HK-2 (cell line): ENCODE results near the gene IGFLR1.
"Not testable (repeated sequence)": the region's sequence is repeated elsewhere in the genome, so short reads cannot be mapped to it uniquely, and the experiment has no call there.

Experiments used
- DNase-seq: peaks from one replicate; pipeline ENCODE4 v3.0.0-alpha.2; 2018; ENCODE audit not compliant: unreplicated experiment

Gene IGFLR1

DNA sequence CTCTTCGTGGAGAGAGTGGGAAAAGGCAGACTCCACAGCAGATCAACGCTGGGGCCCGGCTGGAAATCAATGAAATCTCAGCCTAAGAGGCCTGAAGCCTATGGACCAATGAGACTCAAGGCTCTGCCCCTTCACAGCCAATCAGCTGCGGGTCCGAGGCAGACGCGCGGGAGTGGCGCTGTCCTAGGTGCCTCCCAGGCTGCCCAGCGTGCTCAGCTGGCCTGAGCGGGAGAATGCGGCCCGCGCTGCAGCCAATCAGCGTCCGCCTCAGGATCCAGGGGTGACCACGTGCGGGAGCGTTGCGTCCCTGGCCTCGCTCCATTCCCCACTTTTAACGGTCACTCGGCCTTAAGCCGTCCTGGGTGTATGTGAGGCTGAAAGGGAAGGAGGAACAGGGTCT is 38.0 kb downstream of the IGFLR1 start, which contains the start of gene ZBTB32:
Gene ZBTB32, plus strand, starts transcription at position 341 of the 400 bp plus-strand sequence. CDS start 10,069 bp downstream, outside the sequence.
- no peak for DNase-seq

- DNase-seq = no peak
Observed at GRCh38 chr19:35703343-35703742, 38.9 kb downstream of the IGFLR1 start.

GRCh38 chr19:35702223-35703012 is 39.8 kb downstream of the IGFLR1 start:
- DNase-seq = peak; percentile 97

GRCh38 chr19:35696835-35697234 is 45.4 kb downstream of the IGFLR1 start:
- DNase-seq = no peak

DNA sequence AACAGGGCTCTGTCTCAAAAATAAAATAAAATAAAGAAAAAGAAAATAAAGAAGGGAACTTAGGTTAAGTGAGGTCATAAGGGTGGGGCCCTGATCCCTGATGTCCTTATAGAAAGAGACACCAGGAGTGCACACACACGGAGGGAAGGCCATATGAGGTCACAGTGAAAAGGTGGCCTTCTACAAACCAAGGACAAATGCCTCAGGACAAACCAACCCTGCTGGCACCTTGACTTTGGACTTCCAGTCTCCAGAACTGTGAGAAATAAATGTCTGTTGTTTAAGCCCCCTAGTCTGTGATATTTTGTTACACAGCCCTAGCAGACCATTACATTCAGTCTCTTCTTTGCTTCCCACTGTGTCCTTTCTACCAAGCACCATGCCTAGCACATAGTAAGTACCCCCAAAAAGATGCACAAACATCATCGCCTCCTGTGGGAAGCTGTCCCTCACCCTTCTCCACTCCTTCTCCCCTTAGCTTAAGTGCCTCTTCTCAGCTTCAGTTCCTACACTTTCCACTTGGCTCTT is 46.3 kb downstream of the IGFLR1 start:
- DNase-seq = no peak

DNA sequence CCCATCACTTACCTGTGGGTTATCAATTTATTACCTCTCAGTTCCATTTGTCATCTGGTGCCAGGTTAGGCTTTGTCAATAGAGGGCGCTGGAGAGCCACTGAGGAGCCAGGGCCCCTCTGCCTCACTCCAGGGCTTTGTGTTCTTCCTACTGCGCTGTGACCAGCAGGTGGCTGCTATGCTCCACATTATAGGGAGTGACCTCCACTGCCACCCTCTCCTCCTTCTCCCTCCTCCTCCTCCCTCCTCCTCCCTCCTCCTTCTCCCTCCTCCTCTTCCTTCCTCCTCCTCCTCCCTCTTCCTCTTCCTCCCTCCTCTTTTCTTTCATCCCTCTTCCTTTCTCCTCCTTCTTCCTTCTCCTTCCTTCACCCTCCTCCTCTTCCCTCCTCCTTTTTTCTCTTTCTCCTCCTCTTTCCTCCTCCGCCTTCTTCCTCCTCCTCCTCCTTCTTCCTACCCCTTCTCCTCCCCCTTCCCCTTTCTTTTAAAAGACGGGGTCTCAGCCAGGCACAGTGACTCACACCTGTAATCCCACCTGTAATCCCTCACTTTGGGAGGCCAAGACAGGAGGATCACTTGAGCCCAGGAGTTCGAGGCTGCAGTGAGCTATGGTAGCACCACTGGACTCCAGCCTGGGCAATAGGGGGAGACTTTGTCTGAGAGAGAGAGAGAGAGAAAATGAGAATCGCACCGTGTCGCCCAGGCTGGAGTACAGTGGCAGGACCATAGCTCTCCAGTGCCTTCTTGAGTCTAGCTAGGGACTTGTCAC is 48.2 kb downstream of the IGFLR1 start:
- peak; percentile 88 for DNase-seq

DNA sequence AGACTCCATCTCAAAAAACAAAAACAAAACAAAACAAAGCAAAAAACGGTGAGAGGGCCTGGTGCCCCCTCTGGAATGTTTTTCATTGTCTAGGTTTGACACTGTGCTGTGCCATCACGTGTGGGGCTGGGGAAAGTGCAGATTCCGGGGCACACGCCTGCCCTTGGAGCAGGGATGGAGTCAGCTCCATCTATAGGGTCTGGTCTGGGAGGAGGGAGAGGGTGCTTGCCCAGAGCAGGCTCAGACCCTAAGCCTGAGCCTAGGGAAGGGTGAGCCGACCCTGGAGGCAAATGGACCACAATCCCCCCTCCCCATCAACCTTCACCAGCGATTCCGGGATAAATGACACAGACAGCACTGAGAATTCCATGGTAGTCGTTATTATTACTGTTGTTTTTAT is 48.8 kb downstream of the IGFLR1 start:
- DNase-seq = no peak

DNA sequence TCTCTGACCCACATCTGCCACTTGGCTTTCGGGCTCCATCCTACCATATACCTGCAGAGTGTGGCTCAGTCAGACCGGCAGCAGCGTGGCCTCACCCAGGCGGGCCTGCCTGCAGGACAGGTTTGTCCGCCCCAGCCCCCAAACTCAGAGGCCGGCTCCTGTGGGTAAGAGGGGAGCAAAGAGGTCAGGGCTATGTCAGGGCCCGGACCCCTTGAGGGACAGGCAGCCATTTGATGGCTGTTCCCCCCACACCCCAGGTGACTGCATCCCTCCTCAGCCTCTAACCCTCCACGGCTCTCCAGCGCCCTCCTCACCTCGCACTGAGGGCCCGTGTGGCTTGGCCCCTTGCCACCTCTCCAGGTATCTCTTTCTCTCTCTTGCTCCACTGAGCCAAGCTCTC is 50.2 kb downstream of the IGFLR1 start:
- no peak for DNase-seq

DNA sequence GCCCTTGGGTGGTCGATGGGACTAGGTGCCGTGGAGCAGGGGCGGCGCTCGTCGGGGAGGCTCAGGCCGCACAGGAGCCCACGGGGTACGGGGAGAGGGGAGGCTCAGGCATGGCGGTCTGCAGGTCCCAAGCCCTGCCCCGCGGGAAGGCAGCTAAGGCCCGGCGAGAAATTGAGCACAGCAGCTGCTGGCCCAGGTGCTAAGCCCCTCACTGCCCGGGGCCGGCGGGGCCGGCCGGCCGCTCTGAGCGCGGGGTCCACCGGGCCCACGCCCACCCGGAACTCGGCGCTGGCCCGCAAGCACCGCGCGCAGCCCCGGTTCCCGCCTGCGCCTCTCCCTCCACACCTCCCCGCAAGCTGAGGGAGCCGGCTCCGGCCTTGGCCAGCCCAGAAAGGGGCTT is 51.1 kb downstream of the IGFLR1 start:
- not testable (repeated sequence) for DNase-seq

- no peak for DNase-seq
Observed at GRCh38 chr19:35689836-35690235, 52.4 kb downstream of the IGFLR1 start.
